Head of caudate nucleus (tissue), 42 donors: Measurements from ENCODE around the gene MRPS27.

Source experiments
- DNase-seq, 42 donors: peaks; one replicate each; pipeline versions ENCODE4 v3.0.0 to v3.0.0-alpha.2; 2020 to 2021; ENCODE audit warnings: mixed read lengths in 7 of 42
- intact Hi-C: fragments of 100-400 bp; cut with DNase I; formaldehyde crosslinking; loops from one replicate; pipeline ENCODE4 v1.15.0; 2022

The MRPS27 gene

DNA sequence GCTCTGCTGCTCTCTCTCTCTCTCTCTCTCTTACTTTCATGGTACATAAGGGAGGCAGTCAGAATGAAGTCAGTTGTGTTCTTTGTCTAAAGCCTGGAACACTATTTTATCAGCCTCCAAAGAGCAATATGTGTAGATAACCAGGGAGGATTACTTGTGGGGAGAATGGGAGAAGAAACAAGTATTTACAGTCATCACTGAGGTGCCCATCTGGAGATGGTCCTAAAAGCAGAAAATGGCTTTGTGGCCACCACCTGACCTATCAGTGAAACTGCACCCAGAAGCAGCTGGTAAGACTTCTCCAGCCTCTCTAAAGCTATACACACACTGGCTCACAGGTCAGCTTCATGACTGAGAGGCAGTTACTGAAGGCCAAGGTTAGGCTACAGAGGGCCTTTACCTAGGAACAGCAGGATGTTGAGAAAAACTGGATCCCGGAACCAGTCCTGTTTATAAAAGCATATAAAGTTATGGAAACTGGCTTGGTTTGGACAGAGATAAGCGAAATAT, 75.1 kb downstream of the MRPS27 start:
- peak in 33 of 42 donors; percentile 18 to 79 (median 56) for DNase-seq
- intact Hi-C loops = loop anchor here (2.0 to 5.0 kb wide), 2 partner anchors 64 to 108 kb away; no protein-coding TSS in a partner anchor

DNA sequence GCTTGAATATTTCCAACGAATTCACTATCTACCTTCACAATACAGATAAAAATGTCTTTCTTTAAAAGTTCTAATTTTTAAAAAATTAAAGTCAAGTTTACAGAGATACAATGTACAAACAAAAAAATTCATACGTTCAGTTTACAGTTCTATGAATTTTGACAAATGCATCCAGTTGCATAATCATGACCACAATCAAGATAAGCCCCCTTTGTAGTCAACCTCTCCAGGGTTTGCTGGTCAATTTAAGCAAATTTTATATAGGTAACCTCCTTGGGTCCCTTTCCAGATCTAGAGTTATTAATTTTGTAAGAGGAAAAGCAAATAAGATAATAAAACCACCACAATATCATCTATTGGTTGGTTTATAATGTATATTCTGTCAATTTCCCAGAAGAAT, 76.3 kb downstream of the MRPS27 start:
- intact Hi-C loops = loop anchor here (2.0 to 5.0 kb wide), 2 partner anchors 63 to 106 kb away; no protein-coding TSS in a partner anchor
- DNase-seq = no peak

DNA sequence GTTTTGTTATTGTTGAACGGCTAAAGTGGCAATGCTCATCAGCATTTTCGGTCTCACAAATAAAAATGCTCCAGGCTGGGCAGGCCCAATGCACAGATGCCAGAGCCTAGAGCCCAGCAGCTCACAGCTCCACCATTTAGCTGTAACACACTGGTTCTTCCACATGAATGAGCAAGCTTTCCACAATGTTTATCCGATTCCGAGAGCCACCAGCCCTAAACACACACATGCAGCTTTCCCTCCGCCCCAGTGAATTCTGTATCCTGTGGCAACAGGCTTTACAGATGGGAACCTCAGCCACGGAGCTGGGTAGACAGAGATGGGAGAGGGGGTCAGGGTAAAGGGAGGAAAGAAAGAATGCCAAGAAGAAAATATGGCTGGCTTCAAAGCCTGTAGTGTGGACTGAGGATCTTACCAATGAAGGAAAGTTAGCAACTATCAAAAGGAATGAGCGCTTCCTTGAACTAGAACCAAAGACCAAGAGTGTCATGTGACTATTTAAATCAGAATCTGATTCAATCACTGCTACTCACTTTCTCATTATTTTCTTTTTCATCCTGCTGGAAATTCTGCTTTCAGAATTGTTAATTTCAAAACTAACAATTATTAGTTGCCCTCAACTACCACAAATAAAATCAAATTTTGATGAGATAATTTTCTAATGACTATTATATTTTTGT, 77.1 kb downstream of the MRPS27 start:
- DNase-seq = peak in 15 of 42 donors; percentile 6 to 56 (median 22)
- intact Hi-C loops = loop anchor here (5.0 kb wide), 1 partner anchor 106 kb away; no protein-coding TSS in a partner anchor

DNA sequence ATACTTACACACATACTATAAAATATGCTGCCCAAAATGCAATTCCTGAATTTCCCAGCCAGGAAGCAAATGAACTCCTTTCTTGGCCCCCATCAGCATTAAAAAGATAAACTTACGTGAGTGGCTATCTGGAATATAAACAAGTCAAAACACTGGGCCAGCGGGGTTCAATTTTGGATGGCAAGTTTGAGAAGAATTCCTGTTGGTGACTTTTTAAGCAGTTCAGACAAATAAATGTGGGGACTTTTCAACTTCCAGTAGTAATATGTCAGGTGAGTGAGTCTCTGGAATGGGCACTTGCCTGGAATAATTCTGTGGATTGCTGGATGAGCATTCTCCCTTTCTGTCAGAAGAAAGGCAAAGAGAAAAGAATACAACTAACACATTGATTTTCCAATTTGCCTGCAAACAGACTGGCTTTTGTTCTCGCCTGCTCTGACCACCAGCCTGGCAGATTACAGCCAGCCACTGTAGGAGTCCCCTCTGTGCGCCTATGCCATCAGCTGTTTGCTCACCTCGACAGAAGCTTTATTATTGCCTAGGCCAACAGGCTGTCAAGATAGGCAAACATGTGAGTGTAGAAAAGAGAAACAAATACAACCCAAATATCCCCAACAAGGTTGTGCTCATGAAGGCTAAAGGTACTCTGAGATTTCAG, 78.6 kb downstream of the MRPS27 start:
- DNase-seq = peak; percentile 40 to 86 (median 71)
- intact Hi-C loops = loop anchor here (5.0 kb wide), 1 partner anchor 104 kb away; no protein-coding TSS in a partner anchor

DNA sequence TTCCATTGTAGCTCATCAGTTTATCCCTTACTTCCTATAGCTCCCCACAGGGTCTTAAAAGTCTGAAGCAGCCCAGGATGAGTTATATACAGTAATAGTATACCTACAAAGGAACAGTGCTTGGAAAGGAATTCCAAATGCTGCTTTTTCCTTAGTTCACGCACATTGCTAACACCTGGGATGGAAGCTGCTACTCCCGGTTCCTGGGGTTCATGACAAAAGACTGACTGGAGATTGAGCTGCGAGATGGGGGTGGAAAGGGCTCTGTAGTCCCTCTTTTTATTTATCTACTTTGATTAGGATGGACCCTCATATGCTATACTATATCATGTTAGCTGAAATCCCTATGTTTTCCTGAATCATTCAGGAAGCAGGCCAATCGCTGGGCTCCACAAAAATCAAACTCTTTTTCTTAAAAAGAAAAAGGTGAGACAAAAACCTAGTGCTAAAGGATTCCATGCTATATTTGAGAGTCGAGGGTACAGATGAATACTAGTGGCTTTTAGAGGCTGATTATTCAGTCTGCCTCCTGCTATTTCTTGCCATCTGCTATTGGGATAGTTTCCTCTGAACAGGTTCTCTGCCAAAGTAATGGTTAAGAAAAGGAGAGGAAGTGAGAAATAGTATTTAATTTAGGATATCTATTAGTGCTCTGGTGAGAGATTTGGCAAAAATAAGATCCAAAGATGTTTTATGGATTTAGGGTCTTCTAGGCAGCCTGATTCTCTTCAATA, 81.2 kb downstream of the MRPS27 start:
- intact Hi-C loops = no loop called here
- DNase-seq = no peak

DNA sequence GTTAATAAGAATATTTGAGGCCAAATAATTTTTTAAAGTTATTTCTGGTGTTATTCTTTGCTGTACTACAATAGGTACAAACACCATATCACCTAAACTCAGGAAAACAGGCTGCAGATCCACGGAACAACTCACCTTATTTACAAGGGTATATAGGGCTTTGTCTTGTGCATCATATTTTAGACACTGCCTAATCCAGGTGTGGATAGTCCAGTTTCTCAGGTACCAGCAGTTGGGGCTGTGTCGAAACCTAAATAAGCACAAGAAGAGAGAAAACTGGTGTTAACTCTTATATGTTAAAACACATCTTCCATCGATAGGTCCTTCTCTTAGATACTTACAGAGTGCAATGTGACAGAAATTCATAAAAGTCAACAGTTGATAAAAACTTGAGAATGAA, 82.2 kb downstream of the MRPS27 start:
- DNase-seq = no peak

DNA sequence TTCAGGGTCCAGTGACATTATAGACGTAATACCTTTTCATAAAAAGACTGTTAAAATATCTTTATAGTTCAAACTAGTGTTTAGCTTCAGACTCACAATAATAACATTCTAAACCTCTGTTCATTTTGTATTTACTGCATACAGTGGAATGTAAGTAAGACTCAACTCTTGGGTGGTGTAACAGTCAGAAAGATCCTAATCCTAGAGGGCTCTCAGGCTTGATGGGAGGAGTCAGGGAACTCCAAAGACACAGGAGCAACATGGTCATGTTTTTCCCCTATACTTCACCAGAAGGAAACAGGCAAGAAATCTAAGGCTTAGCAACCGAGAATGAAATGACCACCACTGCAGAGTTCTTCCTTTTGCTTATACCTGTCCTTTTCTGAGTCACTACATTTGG, 82.6 kb downstream of the MRPS27 start:
- no peak for DNase-seq
- intact Hi-C loops = no loop called here

More for the DNA sequence above, 82.2 kb downstream of the MRPS27 start:
- intact Hi-C loops = no loop called here

DNA sequence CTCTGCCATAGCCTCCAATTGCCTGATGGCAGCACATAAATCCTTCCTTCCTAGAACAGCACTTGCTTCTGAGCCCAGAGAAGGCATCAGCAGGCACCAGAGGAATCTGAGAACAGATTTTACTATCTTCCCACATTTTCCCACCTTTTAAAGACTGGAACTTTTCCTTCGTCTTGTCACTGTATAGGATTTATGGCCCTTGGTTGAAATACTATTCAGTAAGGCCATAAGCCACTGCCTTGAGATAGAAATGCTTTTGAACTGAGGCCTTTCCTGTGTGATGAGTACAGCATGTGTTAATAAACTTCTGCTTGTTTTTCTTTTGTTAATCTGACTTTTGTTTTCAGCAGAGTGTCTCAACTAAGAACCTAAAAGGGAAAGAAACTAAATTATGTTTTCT, 84.3 kb downstream of the MRPS27 start:
- intact Hi-C loops = no loop called here

DNA sequence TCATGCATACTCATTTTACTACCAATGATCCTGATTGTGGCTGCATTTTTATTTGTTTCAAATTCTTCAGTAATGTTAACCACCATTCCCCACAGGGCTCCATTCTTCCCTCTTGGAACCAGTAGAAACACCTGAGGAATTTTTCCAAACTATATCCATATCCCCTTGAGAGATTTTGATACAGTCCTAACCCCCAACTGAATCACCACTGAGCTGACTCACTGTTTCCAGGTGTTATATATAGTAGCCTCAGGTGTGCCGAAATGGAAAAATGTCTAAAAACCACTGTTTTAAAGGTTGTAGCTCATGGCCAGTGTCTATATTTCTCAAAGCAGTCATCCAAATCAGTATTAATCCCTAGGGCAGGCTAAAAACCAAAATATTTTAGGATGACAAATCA, 85.2 kb downstream of the MRPS27 start:
- DNase-seq = no peak
- intact Hi-C loops = no loop called here

More for the DNA sequence above, 84.3 kb downstream of the MRPS27 start:
- no peak for DNase-seq

DNA sequence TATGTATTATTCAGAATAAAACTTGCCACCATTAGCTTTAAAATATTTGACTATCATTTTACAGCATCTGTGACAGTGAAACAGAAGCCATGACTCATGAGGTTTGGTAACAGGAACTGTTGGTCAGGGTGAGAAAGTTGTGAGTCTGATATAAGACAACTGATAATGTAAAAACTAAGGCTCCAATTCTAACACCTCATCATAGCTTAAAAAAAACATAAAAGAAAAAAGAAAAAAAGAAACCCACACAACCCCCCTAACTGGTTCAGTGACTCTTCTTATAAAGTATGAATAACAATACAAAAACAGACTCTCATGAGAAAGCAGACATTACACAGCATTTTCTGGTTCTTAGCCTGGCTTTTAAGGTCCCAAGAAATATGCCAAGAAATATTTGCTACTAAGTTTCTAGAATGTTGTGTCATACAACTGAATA, 85.8 kb downstream of the MRPS27 start:
- DNase-seq = no peak

DNA sequence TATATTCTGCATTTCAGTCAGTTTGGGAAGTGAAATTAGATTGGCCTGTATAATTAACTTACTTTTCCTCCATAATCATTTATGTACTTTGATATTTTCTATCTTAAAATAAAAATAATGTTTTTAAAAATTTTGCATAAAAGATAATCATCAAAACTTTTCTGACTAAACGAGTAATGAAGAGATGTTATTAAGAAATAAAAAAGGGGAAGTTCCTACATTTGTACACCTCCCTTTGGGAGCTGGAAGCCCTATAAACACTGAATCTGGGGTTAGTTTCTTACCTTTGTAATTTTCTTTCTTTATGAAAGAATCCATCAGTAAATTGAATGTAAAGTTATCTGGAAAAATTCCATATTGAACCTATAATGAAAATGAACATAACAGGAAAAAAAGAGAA, 86.2 kb downstream of the MRPS27 start:
- intact Hi-C loops = no loop called here

More for the DNA sequence above, 85.8 kb downstream of the MRPS27 start:
- intact Hi-C loops = no loop called here

DNA sequence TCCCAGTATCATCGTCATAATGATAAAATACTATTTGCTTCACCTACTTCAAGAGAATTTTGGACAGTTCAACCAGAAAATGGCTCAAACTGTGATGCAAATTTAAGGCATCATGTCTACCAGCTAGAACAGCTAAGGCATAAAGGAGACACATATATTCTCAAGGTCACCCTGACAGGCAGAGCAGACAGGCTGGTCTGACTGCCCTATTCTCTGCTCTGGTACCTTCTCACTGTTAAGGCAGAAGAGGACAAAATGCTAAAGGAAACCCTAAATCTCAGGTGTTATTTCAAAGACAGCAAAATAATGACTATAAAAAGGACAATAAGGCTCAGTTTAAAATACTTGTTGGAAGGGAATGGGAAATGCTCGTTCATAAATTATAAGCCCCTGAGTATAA, 87.2 kb downstream of the MRPS27 start:
- no peak for DNase-seq
- intact Hi-C loops = no loop called here

More for the DNA sequence above, 86.2 kb downstream of the MRPS27 start:
- DNase-seq = no peak

DNA sequence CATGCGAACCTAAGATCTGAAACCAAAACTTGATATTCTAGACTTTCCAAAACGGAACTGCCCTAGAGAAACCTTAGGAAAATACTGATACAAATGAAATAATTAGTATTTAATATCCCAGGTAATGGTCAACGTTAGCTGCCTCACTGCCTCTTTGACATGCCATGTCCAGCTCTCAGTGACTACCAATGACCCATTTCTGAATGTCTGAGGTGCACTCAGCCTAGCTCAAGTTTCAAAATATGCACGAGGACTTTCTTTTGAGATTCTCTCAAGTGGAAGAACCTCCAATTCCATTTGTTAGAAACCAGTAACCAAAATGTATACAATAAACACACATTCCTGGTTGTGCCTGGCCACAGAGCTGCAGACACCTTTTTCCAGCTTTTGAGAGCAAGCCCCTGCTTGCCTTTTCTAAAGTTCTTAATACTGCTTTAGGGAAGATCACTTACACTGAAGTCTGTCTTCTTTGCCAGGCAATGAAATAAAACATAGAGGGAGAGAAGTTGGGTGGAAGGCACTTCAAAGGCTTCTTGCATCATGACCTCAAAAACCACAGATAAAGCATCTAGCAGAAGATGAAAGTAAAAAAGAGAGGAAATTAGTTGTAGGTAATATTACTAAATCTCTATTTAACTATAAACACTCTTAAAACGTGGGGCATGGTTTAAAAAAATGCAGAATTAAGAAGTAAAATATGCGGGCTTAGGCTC, 87.9 kb downstream of the MRPS27 start:
- DNase-seq = no peak
- intact Hi-C loops = no loop called here

DNA sequence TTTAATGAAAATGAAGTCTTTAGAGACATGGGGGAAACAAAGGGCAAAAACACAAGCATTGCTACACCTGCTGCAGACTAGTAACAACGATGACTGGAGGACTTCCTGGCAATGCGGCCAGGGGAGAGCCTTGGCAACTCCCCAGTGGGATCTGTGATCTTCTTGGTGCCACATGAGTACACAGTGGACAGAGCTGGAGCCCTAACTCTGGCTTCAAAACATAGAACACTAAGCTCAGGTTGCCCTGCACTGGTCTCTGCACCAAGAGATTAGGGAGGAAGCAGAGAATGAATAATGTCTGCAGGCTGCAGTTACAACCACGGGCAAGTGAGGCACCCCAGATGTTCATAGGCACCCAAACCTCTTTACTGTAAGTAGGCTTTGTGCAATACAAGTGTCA, 91.1 kb downstream of the MRPS27 start:
- intact Hi-C loops = no loop called here
- no peak for DNase-seq

DNA sequence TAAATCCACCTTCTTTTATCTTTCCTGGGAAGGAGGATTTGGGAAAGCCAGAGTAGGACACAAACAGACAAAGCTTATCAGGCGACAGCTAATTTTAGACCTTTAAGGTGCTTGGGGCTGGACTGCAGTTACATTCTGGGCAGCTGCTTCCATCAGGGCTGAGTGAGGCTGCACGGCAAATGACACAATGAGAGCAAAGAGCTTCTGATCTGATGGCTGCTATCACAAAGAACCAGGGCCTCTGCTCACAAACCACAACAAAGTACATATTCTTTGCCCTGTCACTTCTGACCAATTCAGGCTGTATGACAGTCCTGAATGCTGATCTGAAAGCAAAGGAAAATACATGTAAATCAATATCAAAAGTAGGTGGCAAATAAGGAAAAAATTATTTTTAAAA, 93.1 kb downstream of the MRPS27 start:
- DNase-seq = peak in 6 of 42 donors; percentile 27 to 50 (median 33)
- intact Hi-C loops = no loop called here

DNA sequence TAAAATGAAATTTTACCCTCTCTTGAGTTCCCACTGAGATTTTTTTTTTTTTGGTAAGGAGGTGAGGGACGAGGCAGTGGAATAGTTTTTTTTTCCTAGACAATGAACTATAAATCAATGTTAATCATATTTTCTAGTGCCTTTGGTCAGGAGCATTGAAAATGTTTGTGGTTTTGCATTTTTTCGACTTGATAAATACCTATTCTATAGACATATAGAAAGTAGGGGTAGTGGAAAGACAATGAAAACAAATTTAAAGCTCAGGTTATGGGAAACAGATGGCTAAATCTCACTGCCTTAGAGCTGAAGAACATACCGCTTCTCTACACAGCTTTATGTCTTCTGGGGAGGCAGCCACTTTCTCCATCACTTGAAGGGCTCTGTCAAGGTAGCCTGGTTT, 94.3 kb downstream of the MRPS27 start:
- intact Hi-C loops = no loop called here
- no peak for DNase-seq

DNA sequence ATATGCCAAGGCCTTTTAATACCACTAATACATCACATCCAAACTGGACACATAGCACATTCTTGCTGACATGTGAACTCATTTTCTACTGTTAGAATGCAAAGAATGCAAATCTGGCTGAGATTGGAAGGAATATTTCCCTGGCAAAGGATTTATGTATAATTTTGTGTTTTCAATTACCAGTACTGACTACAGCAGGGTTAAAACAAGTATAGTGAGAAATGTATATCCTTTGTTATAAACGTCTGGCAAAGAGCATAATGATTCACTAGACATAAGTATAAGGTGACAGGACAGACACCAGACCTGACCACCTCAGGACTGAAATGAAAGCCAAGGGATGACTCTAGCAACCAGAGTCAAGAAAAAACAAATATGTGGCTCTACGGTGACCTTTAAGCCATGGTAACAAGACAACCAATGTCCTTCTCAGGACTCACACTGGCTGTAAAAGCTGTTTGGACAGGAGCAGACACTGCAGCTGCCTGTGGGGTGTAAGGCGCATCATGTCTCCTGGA, 95.0 kb downstream of the MRPS27 start:
- no peak for DNase-seq
- intact Hi-C loops = no loop called here

DNA sequence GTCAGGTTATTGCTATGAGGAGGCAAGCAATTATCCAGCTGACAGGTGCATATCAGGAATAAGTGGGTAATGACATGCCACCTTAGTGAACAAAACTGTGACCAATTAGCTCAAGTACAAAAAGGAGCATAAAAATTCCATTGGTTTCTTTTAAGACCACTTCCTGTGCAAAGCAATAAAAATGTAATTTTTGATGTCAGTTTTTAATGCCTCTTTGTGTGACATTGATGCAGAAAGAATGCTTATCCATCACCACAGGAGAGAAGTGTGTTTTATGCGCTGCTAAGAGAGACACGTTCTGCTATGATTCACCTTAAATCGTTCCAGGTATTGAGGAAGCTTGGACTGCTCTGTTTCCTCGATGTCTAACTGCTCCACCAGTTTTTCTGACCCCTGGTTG, 96.7 kb downstream of the MRPS27 start:
- DNase-seq = no peak
- intact Hi-C loops = no loop called here

DNA sequence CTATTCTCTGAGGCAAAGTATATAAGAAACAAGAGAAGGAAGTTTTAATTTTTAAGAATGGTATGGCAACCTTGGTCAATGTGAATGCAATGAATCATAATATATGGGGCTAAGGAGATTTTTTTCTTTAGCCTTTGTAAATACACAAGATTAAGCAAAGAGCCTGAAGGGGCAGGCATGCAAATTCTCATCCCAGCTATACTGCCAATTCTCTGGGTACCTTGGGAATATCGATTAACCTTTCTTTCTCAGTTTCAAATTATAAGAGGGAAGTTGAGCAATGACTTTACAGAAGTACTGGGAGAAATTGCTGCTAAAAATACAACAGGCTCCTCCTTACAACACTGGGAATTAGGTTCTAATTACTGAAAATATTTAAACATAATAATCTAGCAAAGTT, 97.5 kb downstream of the MRPS27 start:
- DNase-seq = no peak
- intact Hi-C loops = no loop called here
